SU-DHL-6 (cell line): ENCODE data around the gene UGT3A1.

Source experiments
- H2AFZ ChIP-seq: fragments of 200-600 bp; sonication (generic); 2 replicates; pipeline ENCODE4 v1.6.1; 2014; ENCODE audit warnings: low read depth, mild to moderate bottlenecking, moderate library complexity, mixed read lengths, antibody characterized with exemption, low read length; ENCODE audit not compliant: severe bottlenecking
- H3F3A ChIP-seq: fragments of 200-600 bp; shearing (Covaris generic); 2 replicates; pipeline ENCODE4 v1.6.0; 2016; ENCODE audit warnings: antibody characterized with exemption, mild to moderate bottlenecking; ENCODE audit not compliant: insufficient read depth
- H3K27ac ChIP-seq: fragments of 200-600 bp; sonication (generic); 2 replicates; pipeline ENCODE4 v1.5.1; 2016; ENCODE audit warnings: low read depth, mild to moderate bottlenecking, low read length, moderate library complexity, mixed read lengths
- H3K27me3 ChIP-seq: fragments of 200-600 bp; sonication (generic), shearing (Covaris generic); 2 replicates; pipeline ENCODE4 v1.6.0; 2014; ENCODE audit warnings: mild to moderate bottlenecking, low read length
- H3K36me3 ChIP-seq: fragments of 200-600 bp; sonication (generic); 2 replicates; pipeline ENCODE4 v1.6.1; 2014; ENCODE audit warnings: mild to moderate bottlenecking, low read length, mixed read lengths
- H3K4me2 ChIP-seq: fragments of 300-600, 200-600 bp; shearing (Covaris generic), sonication (generic); 2 replicates; pipeline ENCODE4 v1.6.0; 2014; ENCODE audit warnings: low read length, low read depth, mild to moderate bottlenecking; ENCODE audit not compliant: poor library complexity, severe bottlenecking
- H3K4me3 ChIP-seq: fragments of 200-600 bp; sonication (generic); 2 replicates; pipeline ENCODE4 v1.5.1; 2014; ENCODE audit warnings: antibody characterized with exemption, low read length, mild to moderate bottlenecking, mixed read lengths; ENCODE audit not compliant: insufficient read depth, poor library complexity, severe bottlenecking
- H3K79me2 ChIP-seq: fragments of 200-600 bp; sonication (generic); 2 replicates; pipeline ENCODE4 v1.6.1; 2014; ENCODE audit warnings: mild to moderate bottlenecking, low read length, moderate library complexity; ENCODE audit not compliant: insufficient read depth
- H3K9ac ChIP-seq: fragments of 200-600 bp; sonication (generic); 2 replicates; pipeline ENCODE4 v1.7.0; 2014; ENCODE audit warnings: mild to moderate bottlenecking, low read length
- H3K9me2 ChIP-seq: fragments of 200-600 bp; sonication (generic); replicated peaks from 2 replicates; pipeline ENCODE4 v1.6.1; 2014; ENCODE audit warnings: low read length; ENCODE audit not compliant: insufficient read depth
- H3K9me3 ChIP-seq: fragments of 200-600 bp; sonication (generic); 2 replicates; pipeline ENCODE4 v1.6.1; 2014; ENCODE audit warnings: low read length, mixed read lengths; ENCODE audit not compliant: insufficient read depth
- H4K20me1 ChIP-seq: fragments of 200-600 bp; sonication (generic); 2 replicates; pipeline ENCODE4 v1.6.1; 2014; ENCODE audit warnings: low read depth, mild to moderate bottlenecking, antibody characterized with exemption, low read length, moderate library complexity, mixed read lengths
- EZH2phosphoT487 ChIP-seq: fragments of 200-600 bp; sonication (generic), shearing (Covaris generic); conservative IDR thresholded peaks from 2 replicates; pipeline ENCODE4 v1.6.1; 2018; ENCODE audit warnings: mild to moderate bottlenecking, antibody characterized with exemption, low read length, moderate library complexity, mixed read lengths
- TF ChIP-seq, protein P1 (sequence below): fragments of 200-600 bp; sonication (generic); IDR thresholded peaks from one replicate; pipeline ENCODE4 v1.5.1; 2017; ENCODE audit warnings: antibody characterized with exemption, mild to moderate bottlenecking, low read length, moderate library complexity; ENCODE audit not compliant: insufficient read depth, poor library complexity, severe bottlenecking

Gene UGT3A1

DNA sequence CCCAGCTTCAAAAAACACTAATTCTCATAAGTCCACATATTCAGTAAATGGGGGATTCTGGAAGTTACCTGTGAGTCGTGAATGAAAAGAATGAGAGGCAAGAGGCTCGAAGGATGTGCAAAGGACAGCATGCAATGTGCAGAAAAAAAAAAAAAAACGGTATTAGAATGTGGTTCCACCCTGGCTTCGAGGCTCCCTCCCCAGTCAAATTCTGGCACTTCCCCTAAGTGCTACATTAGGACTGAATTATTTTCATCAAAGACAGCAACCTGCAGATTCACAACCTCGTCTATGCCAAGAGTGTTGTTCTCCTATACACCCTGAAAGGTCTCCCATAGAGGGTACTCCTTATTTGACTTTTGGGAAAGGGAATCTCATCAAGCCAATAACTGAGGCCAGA is 69.3 kb downstream of the UGT3A1 start:
- no peak overlapping the region for H3K4me3 ChIP-seq
- H3K36me3 ChIP-seq, result no peaks in the 10 kb centered on the region
- H4K20me1 ChIP-seq, result no peaks in the 10 kb centered on the region
- no peak overlapping the region for H3K27ac ChIP-seq
- H3K27me3 ChIP-seq, result no peaks in the 10 kb centered on the region
- no peaks in the 10 kb centered on the region for H3F3A ChIP-seq
- H3K9ac ChIP-seq, result no peak overlapping the region
- no peak overlapping the region for H2AFZ ChIP-seq
- TF ChIP-seq, protein P1, sequence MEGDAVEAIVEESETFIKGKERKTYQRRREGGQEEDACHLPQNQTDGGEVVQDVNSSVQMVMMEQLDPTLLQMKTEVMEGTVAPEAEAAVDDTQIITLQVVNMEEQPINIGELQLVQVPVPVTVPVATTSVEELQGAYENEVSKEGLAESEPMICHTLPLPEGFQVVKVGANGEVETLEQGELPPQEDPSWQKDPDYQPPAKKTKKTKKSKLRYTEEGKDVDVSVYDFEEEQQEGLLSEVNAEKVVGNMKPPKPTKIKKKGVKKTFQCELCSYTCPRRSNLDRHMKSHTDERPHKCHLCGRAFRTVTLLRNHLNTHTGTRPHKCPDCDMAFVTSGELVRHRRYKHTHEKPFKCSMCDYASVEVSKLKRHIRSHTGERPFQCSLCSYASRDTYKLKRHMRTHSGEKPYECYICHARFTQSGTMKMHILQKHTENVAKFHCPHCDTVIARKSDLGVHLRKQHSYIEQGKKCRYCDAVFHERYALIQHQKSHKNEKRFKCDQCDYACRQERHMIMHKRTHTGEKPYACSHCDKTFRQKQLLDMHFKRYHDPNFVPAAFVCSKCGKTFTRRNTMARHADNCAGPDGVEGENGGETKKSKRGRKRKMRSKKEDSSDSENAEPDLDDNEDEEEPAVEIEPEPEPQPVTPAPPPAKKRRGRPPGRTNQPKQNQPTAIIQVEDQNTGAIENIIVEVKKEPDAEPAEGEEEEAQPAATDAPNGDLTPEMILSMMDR, result no peak
- TF ChIP-seq EZH2phosphoT487, result no peak
- H3K9me3 ChIP-seq, result no peaks in the 10 kb centered on the region
- no peaks in the 10 kb centered on the region for H3K79me2 ChIP-seq
- H3K4me2 ChIP-seq, result no peak overlapping the region
- H3K9me2 ChIP-seq, result no peaks in the 10 kb centered on the region

DNA sequence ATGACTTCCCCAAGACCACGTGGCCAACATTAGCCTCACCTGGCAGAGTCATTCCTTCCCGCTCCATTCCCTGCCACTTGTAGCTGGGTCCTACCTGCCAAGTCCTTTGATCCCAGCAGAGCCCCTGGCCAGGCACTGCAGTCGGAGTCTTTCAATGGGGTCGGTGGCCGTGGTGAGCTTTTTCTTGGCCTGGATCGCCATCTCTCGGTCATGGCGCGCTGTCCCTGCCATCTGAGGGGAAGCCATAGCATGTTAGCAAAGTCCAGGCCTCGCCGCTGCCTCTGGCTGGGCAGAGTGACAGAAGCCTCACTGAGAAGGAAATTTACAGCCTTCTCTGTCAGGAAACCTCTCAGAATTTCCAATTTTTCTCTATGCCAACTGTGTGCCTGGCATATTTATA is 70.3 kb downstream of the UGT3A1 start:
- TF ChIP-seq EZH2phosphoT487, result no peak
- TF ChIP-seq, protein P1, result no peak
- Histone ChIP-seq H3K27ac (no peak overlapping the region), H4K20me1 (no peaks in the 10 kb centered on the region), H3F3A (no peaks in the 10 kb centered on the region), H3K9me3 (no peaks in the 10 kb centered on the region), H3K9me2 (no peaks in the 10 kb centered on the region), H3K4me3 (no peak overlapping the region), H2AFZ (no peak overlapping the region), H3K9ac (no peak overlapping the region), H3K36me3 (no peaks in the 10 kb centered on the region), H3K27me3 (no peaks in the 10 kb centered on the region), H3K4me2 (no peak overlapping the region), H3K79me2 (no peaks in the 10 kb centered on the region)

DNA sequence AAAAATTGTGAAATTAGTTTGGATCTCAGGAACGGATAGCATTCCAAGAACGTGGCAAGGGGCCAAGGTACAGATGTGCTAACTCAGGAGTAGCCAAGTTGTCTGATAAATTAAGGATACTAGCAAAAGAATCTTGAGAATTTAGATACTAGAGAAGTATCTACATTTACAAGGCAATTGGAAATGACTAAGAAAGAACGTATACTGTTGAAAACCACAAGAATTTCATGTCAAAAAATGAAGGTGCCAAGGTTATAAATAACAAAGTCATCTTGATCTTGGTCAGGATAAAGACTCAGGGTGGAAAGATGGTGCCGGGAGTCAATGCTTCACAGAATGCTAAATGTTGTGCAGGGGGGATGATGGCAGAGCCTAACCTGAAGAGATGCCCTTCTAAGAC is 72.0 kb downstream of the UGT3A1 start:
- Histone ChIP-seq H3K4me3 (no peak overlapping the region), H2AFZ (no peak overlapping the region), H3K9me2 (no peaks in the 10 kb centered on the region), H3K9me3 (no peaks in the 10 kb centered on the region), H3K9ac (no peak overlapping the region), H3K27ac (no peak overlapping the region), H4K20me1 (no peaks in the 10 kb centered on the region), H3K4me2 (no peak overlapping the region), H3F3A (no peaks in the 10 kb centered on the region), H3K36me3 (no peaks in the 10 kb centered on the region), H3K27me3 (no peaks in the 10 kb centered on the region), H3K79me2 (no peaks in the 10 kb centered on the region)
- no peak for TF ChIP-seq EZH2phosphoT487

GRCh38 chr5:35908814-35909213 is 82.4 kb downstream of the UGT3A1 start:
- Histone ChIP-seq H3K9ac (no peak overlapping the region), H3F3A (no peaks in the 10 kb centered on the region), H2AFZ (no peak overlapping the region), H3K27ac (no peak overlapping the region), H3K79me2 (no peaks in the 10 kb centered on the region), H3K9me2 (no peaks in the 10 kb centered on the region), H3K9me3 (no peaks in the 10 kb centered on the region), H4K20me1 (no peaks in the 10 kb centered on the region), H3K27me3 (0 out of 2 replicates have a peak, but pooled peaks cover 3% of the 10 kb centered on the region), H3K4me2 (no peak overlapping the region), H3K36me3 (no peaks in the 10 kb centered on the region), H3K4me3 (no peak overlapping the region)
- no peak for TF ChIP-seq EZH2phosphoT487
- TF ChIP-seq, protein P1, result no peak
